Endothelial cell of umbilical vein (primary cell): Measurements from ENCODE around the gene LAMTOR2.

Source experiments
- CTCF ChIP-seq, 2 donors: IDR thresholded peaks; 1 replicate in 1 of 2; 2 replicates in 1 of 2; pipeline ENCODE4 v1.5.1; 2011; ENCODE audit warnings: low read length in 2 of 2, mild to moderate bottlenecking in 2 of 2, moderate library complexity in 2 of 2, control low read depth in 1 of 2, inconsistent platforms in 1 of 2, low read depth in 1 of 2; ENCODE audit not compliant: insufficient read depth in 1 of 2; ENCODE audit errors: extremely low read depth in 1 of 2
- EZH2 ChIP-seq: IDR thresholded peaks from 2 replicates; pipeline ENCODE4 v1.6.1; 2012; ENCODE audit warnings: borderline replicate concordance, low read depth, mild to moderate bottlenecking, moderate library complexity, low read length, inconsistent platforms; ENCODE audit not compliant: severe bottlenecking
- JUN ChIP-seq: IDR thresholded peaks from 2 replicates; pipeline ENCODE4 v1.6.1; 2011; ENCODE audit warnings: borderline replicate concordance, low read depth; ENCODE audit not compliant: insufficient read length, insufficient read depth
- POLR2A ChIP-seq: IDR thresholded peaks from 2 replicates; pipeline ENCODE4 v1.6.1; 2012; ENCODE audit warnings: low read depth, mild to moderate bottlenecking, control low read depth, low read length
- POLR2AphosphoS5 ChIP-seq: IDR thresholded peaks from 2 replicates; pipeline ENCODE4 v1.6.1; 2012; ENCODE audit warnings: low read depth, mild to moderate bottlenecking, control low read depth, low read length, moderate library complexity; ENCODE audit not compliant: insufficient read depth

- TF ChIP-seq CTCF (IDR thresholded peaks at IDR 0.05; ENCODE audit: extremely low read depth in 1 of 2, insufficient read depth in 1 of 2, low read depth in 1 of 2, low read length in 2 of 2) (no peak), POLR2A (no peak), JUN (no peak), EZH2 (no peak), POLR2AphosphoS5 (no peak)
Measured at GRCh38 chr1:156056326-156056849, 1.8 kb downstream of the LAMTOR2 start.
